DMS153 (cell line): ENCODE data around the gene PBX3.

ENCODE experiments used
- DNase-seq: peaks from one replicate; lab custom pipeline; 2025; lab: John Stamatoyannopoulos, UW

Gene PBX3

GRCh38 chr9:125977223-125977622 is 230.1 kb downstream of the PBX3 start:
- DNase-seq = no peak

GRCh38 chr9:125979383-125979782 is 232.2 kb downstream of the PBX3 start:
- DNase-seq = no peak

- no peak for DNase-seq
These were observed 235.7 kb downstream of the PBX3 start for GRCh38 chr9:125982798-125983406.

- DNase-seq = no peak
These were observed 236.5 kb downstream of the PBX3 start for GRCh38 chr9:125983681-125984080.

- no peak for DNase-seq
These were observed 237.3 kb downstream of the PBX3 start for GRCh38 chr9:125984461-125984860.

- no peak for DNase-seq
These were observed 238.2 kb downstream of the PBX3 start for GRCh38 chr9:125985142-125985997.

GRCh38 chr9:125985998-125986655 is 239.0 kb downstream of the PBX3 start:
- no peak for DNase-seq

- no peak for DNase-seq
These were observed 239.8 kb downstream of the PBX3 start for GRCh38 chr9:125986966-125987365.

GRCh38 chr9:125987420-125987819 is 240.2 kb downstream of the PBX3 start:
- DNase-seq = no peak

GRCh38 chr9:125988479-125989050 is 241.4 kb downstream of the PBX3 start:
- DNase-seq = no peak

- no peak for DNase-seq
These were observed 241.9 kb downstream of the PBX3 start for GRCh38 chr9:125989090-125989501.

GRCh38 chr9:125989524-125990180 is 242.5 kb downstream of the PBX3 start:
- DNase-seq = no peak

GRCh38 chr9:125990186-125990792 is 243.1 kb downstream of the PBX3 start:
- no peak for DNase-seq

GRCh38 chr9:125990793-125991220 is 243.6 kb downstream of the PBX3 start:
- no peak for DNase-seq

GRCh38 chr9:125991886-125992529 is 244.8 kb downstream of the PBX3 start:
- no peak for DNase-seq

GRCh38 chr9:125992557-125992956 is 245.4 kb downstream of the PBX3 start:
- DNase-seq = no peak

- DNase-seq = no peak
These were observed 246.3 kb downstream of the PBX3 start for GRCh38 chr9:125993466-125993865.

GRCh38 chr9:125994066-125994943 is 247.1 kb downstream of the PBX3 start:
- no peak for DNase-seq

GRCh38 chr9:125995006-125995405 is 247.8 kb downstream of the PBX3 start:
- no peak for DNase-seq

GRCh38 chr9:125995706-125996105 is 248.5 kb downstream of the PBX3 start:
- DNase-seq = no peak
